GM19395 (cell line): ENCODE measurements around the gene LRCH3.

ENCODE experiments used
- ATAC-seq: cut with Tn5 transposase; IDR thresholded peaks from one replicate; pipeline ENCODE4 v1.9.1; 2021; ENCODE audit warnings: mild to moderate bottlenecking, moderate library complexity; ENCODE audit not compliant: unreplicated experiment

Gene LRCH3

GRCh38 chr3:197791113-197791891 is at the start of gene LRCH3:
LRCH3 (plus strand) TSS chr3:197791254; CDS start chr3:197791279, 25 bp downstream.
- peak; percentile 67 for ATAC-seq

- no peak for ATAC-seq
Observed at GRCh38 chr3:197742787-197743186, 48.3 kb upstream of the LRCH3 start.

- ATAC-seq, result no peak
Observed at GRCh38 chr3:197746209-197746608, 44.8 kb upstream of the LRCH3 start.

- ATAC-seq, result no peak
Observed at GRCh38 chr3:197746801-197747237, 44.2 kb upstream of the LRCH3 start.

GRCh38 chr3:197748597-197749314 is 42.3 kb upstream of the LRCH3 start:
- no peak for ATAC-seq

- peak; percentile 50 for ATAC-seq
Observed at GRCh38 chr3:197749315-197749600, 41.8 kb upstream of the LRCH3 start.

- ATAC-seq, result peak; percentile 67
Observed at GRCh38 chr3:197749601-197750395, 41.3 kb upstream of the LRCH3 start, which contains the start of gene FYTTD1. FYTTD1 (plus strand) TSS chr3:197749883; CDS start chr3:197749972, 89 bp downstream.

GRCh38 chr3:197750396-197750831 is 40.6 kb upstream of the LRCH3 start:
- peak; percentile 52 for ATAC-seq

GRCh38 chr3:197750858-197751737 is 40.0 kb upstream of the LRCH3 start:
- ATAC-seq, result peak; percentile 2

GRCh38 chr3:197752107-197752506 is 38.9 kb upstream of the LRCH3 start:
- ATAC-seq, result no peak

GRCh38 chr3:197753263-197753662 is 37.8 kb upstream of the LRCH3 start:
- no peak for ATAC-seq

GRCh38 chr3:197756704-197757103 is 34.4 kb upstream of the LRCH3 start:
- no peak for ATAC-seq

- ATAC-seq, result no peak
Observed at GRCh38 chr3:197758512-197758911, 32.5 kb upstream of the LRCH3 start.

GRCh38 chr3:197761784-197762183 is 29.3 kb upstream of the LRCH3 start:
- ATAC-seq, result no peak

- ATAC-seq, result no peak
Observed at GRCh38 chr3:197775317-197775716, 15.7 kb upstream of the LRCH3 start.

GRCh38 chr3:197782230-197782629 is 8.8 kb upstream of the LRCH3 start:
- ATAC-seq, result no peak

- ATAC-seq, result no peak
Observed at GRCh38 chr3:197784019-197784585, 7.0 kb upstream of the LRCH3 start.

GRCh38 chr3:197787412-197787811 is 3.6 kb upstream of the LRCH3 start:
- no peak for ATAC-seq

- ATAC-seq, result no peak
Observed at GRCh38 chr3:197789309-197789708, 1.7 kb upstream of the LRCH3 start.

- no peak for ATAC-seq
Observed at GRCh38 chr3:197790033-197790432, 1.0 kb upstream of the LRCH3 start.
